HepG2 (cell line): ENCODE results near the gene TNN.

Experiments used
- ATF6 ChIP-seq: sonication (generic); formaldehyde crosslinking; conservative IDR thresholded peaks from 2 replicates; pipeline ENCODE4 v1.4.0; 2020; ENCODE audit warnings: missing genetic modification reagents
- CAMTA2 ChIP-seq: sonication (generic); formaldehyde crosslinking; IDR thresholded peaks from 2 replicates; pipeline ENCODE4 v1.4.0; 2020; ENCODE audit warnings: mild to moderate bottlenecking, missing genetic modification reagents, borderline replicate concordance
- CTCF ChIP-seq: sonication (generic); formaldehyde crosslinking; IDR thresholded peaks from 2 replicates; pipeline ENCODE4 v1.5.0; 2020; ENCODE audit warnings: mild to moderate bottlenecking, missing genetic modification reagents, moderate library complexity
- ELF4 ChIP-seq: sonication (generic); formaldehyde crosslinking; IDR thresholded peaks from 2 replicates; pipeline ENCODE4 v1.5.0; 2020; ENCODE audit warnings: missing genetic modification reagents, mild to moderate bottlenecking, moderate library complexity, borderline replicate concordance
- EZH2 ChIP-seq: conservative IDR thresholded peaks from 2 replicates; pipeline ENCODE4 v1.6.1; 2012; ENCODE audit warnings: mild to moderate bottlenecking, low read depth, low read length, moderate library complexity
- GABPA ChIP-seq, 2 experiments: IDR thresholded peaks; 2 replicates each; pipeline ENCODE4 v1.6.1; 2011 to 2016; ENCODE audit warnings: low read depth in 2 of 2, low read length in 1 of 2, missing biosample characterization in 1 of 2, missing genetic modification characterization in 1 of 2
- POLR2AphosphoS5 ChIP-seq: IDR thresholded peaks from 2 replicates; pipeline ENCODE4 v1.6.1; 2012; ENCODE audit warnings: low read depth, low read length
- RFXAP ChIP-seq: sonication (generic); formaldehyde crosslinking; IDR thresholded peaks from 2 replicates; pipeline ENCODE4 v1.4.0; 2020; ENCODE audit warnings: missing genetic modification reagents, borderline replicate concordance
- SRF ChIP-seq: IDR thresholded peaks from 2 replicates; pipeline ENCODE4 v1.6.1; 2011; ENCODE audit warnings: mild to moderate bottlenecking, low read depth, low read length, moderate library complexity
- UBTF ChIP-seq: sonication (generic); formaldehyde crosslinking; IDR thresholded peaks from 2 replicates; pipeline ENCODE4 v1.4.0; 2020; ENCODE audit warnings: mild to moderate bottlenecking, missing genetic modification reagents
- XRCC5 ChIP-seq: fragments of 200-400 bp; formaldehyde crosslinking; optimal IDR thresholded peaks from 2 replicates; pipeline ENCODE3; 2017; ENCODE audit warnings: mild to moderate bottlenecking, low read length
- ZNF121 ChIP-seq: sonication (generic); formaldehyde crosslinking; IDR thresholded peaks from 2 replicates; pipeline ENCODE4 v1.5.0; 2020; ENCODE audit warnings: mild to moderate bottlenecking, missing genetic modification reagents
- ZNF142 ChIP-seq: sonication (generic); formaldehyde crosslinking; IDR thresholded peaks from 2 replicates; pipeline ENCODE4 v1.4.0; 2020; ENCODE audit warnings: missing genetic modification reagents

- TF ChIP-seq ELF4 (CRISPR knock-in tag): no peak
- no peak for TF ChIP-seq SRF
- TF ChIP-seq UBTF (CRISPR knock-in tag): no peak
- no peak for TF ChIP-seq ZNF142
- no peak for TF ChIP-seq POLR2AphosphoS5
- no peak for TF ChIP-seq EZH2
- no peak for TF ChIP-seq CTCF
- no peak for TF ChIP-seq RFXAP (CRISPR knock-in tag)
- no peak for TF ChIP-seq GABPA (IDR thresholded peaks at IDR 0.05; ENCODE audit: low read depth, low read length)
- TF ChIP-seq GABPA (CRISPR knock-in tag; IDR thresholded peaks at IDR 0.05; ENCODE audit: low read depth): no peak
- TF ChIP-seq ATF6 (CRISPR knock-in tag): no peak
- no peak for TF ChIP-seq CAMTA2 (CRISPR knock-in tag)
- TF ChIP-seq XRCC5: no peak
- TF ChIP-seq ZNF121 (CRISPR knock-in tag): no peak
Measured at GRCh38 chr1:175116903-175117302, 49.3 kb downstream of the TNN start.
